ENCODE measurements around the gene CEMP1.

DNA sequence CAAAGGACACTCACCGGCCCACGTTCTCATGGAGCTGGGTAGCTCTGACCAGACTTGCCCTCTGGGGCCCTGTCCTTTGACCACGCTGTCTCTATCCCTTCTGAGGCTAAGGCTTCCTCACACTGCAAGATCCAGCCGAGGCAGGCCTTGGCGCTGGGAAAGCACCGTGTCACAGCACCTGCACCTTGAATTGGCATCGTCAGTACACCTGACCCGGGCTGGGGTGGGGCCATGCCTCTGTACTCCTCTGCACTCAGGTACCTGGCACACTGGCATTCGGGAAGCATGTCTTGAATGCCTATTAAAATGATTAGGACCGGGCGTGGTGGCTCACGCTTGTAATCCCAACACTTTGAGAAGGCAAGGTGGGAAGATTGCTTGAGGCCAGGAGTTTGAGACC is 50.3 kb downstream of the CEMP1 start:
- no peak for TF ChIP-seq POLR2A (IDR thresholded peaks at IDR 0.05; ENCODE audit: low read length)
- no peak for TF ChIP-seq GATA1 (IDR thresholded peaks at IDR 0.05; ENCODE audit: low read depth, low read length)
